Lower leg skin (tissue), 3 donors: ENCODE measurements around the gene IFT27.

Experiments
- POLR2A ChIP-seq, 2 donors: fragments of 450-650 bp; IDR thresholded peaks; one replicate each; pipeline ENCODE4 v1.6.1; 2016 to 2017; ENCODE audit warnings: antibody characterized with exemption in 2 of 2, mild to moderate bottlenecking in 1 of 2, moderate library complexity in 1 of 2
- TF ChIP-seq, protein P1 (sequence below), 3 donors: fragments of 450-650 bp; IDR thresholded peaks; one replicate each; pipeline ENCODE4 v1.5.1; 2016; ENCODE audit warnings: antibody characterized with exemption in 3 of 3, mild to moderate bottlenecking in 3 of 3, moderate library complexity in 2 of 3

GRCh38 chr22:36738416-36739020, 37.4 kb downstream of the IFT27 start:
- TF ChIP-seq POLR2A (IDR thresholded peaks at IDR 0.05) = no peak
- TF ChIP-seq, protein P1, sequence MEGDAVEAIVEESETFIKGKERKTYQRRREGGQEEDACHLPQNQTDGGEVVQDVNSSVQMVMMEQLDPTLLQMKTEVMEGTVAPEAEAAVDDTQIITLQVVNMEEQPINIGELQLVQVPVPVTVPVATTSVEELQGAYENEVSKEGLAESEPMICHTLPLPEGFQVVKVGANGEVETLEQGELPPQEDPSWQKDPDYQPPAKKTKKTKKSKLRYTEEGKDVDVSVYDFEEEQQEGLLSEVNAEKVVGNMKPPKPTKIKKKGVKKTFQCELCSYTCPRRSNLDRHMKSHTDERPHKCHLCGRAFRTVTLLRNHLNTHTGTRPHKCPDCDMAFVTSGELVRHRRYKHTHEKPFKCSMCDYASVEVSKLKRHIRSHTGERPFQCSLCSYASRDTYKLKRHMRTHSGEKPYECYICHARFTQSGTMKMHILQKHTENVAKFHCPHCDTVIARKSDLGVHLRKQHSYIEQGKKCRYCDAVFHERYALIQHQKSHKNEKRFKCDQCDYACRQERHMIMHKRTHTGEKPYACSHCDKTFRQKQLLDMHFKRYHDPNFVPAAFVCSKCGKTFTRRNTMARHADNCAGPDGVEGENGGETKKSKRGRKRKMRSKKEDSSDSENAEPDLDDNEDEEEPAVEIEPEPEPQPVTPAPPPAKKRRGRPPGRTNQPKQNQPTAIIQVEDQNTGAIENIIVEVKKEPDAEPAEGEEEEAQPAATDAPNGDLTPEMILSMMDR (IDR thresholded peaks at IDR 0.05) = no peak
